NT2/D1 (cell line): ENCODE measurements around the gene ATP13A2.

Experiments used
- SUZ12 ChIP-seq: IDR thresholded peaks from 2 replicates; pipeline ENCODE4 v1.6.1; 2011; ENCODE audit not compliant: insufficient read length, insufficient read depth; ENCODE audit errors: extremely low read depth
- ZNF274 ChIP-seq: IDR thresholded peaks from 2 replicates; pipeline ENCODE4 v1.6.1; 2011; ENCODE audit warnings: mild to moderate bottlenecking, low read depth, low read length

DNA sequence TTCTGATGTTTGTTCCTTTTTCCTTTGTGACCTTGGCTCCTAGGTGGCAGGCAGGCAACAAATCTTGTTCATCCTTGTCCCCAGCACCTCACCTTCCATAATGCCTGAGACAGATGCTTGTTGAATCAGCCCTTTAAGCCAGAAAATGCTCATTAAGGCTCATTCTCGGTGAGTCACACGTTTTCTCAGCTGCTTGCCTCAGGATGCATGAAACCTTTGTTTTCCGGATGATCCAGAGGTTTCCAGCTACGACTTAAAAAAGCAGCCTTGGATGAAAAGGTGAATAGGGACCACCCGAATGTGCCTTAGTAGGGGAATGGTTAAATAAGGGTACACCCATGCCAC lies 4.6 kb upstream of the ATP13A2 start:
- no peak for TF ChIP-seq ZNF274
- no peak for TF ChIP-seq SUZ12
